NB4 (cell line): Measurements from ENCODE around the gene SH3GL3.

Experiments used
- CTCF ChIP-seq: IDR thresholded peaks from one replicate; pipeline ENCODE4 v1.5.1; 2012; ENCODE audit warnings: low read depth, low read length
- MYC ChIP-seq: IDR thresholded peaks from 2 replicates; pipeline ENCODE4 v1.6.1; 2011; ENCODE audit warnings: low read depth, low read length
- POLR2A ChIP-seq: IDR thresholded peaks from 2 replicates; pipeline ENCODE4 v1.6.1; 2011; ENCODE audit warnings: mild to moderate bottlenecking; ENCODE audit not compliant: insufficient read length; ENCODE audit errors: extremely low read depth
- TF ChIP-seq, protein P1 (sequence below): IDR thresholded peaks from 2 replicates; pipeline ENCODE4 v1.6.1; 2011; ENCODE audit warnings: low read depth, low read length

- TF ChIP-seq CTCF (no peak), POLR2A (no peak), MYC (no peak)
- TF ChIP-seq, protein P1, sequence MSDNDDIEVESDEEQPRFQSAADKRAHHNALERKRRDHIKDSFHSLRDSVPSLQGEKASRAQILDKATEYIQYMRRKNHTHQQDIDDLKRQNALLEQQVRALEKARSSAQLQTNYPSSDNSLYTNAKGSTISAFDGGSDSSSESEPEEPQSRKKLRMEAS, result no peak
These were observed 51.7 kb downstream of the SH3GL3 start for GRCh38 chr15:83498801-83499200.
